GM19351 (cell line): Measurements from ENCODE around the gene SYNGR3.
"Not testable (repeated sequence)": the region's sequence is repeated elsewhere in the genome, so short reads cannot be mapped to it uniquely, and the experiment has no call there.

Experiments
- ATAC-seq: cut with Tn5 transposase; IDR thresholded peaks from one replicate; pipeline ENCODE4 v1.9.1; 2021; ENCODE audit warnings: mild to moderate bottlenecking, moderate library complexity; ENCODE audit not compliant: unreplicated experiment

Gene SYNGR3

DNA sequence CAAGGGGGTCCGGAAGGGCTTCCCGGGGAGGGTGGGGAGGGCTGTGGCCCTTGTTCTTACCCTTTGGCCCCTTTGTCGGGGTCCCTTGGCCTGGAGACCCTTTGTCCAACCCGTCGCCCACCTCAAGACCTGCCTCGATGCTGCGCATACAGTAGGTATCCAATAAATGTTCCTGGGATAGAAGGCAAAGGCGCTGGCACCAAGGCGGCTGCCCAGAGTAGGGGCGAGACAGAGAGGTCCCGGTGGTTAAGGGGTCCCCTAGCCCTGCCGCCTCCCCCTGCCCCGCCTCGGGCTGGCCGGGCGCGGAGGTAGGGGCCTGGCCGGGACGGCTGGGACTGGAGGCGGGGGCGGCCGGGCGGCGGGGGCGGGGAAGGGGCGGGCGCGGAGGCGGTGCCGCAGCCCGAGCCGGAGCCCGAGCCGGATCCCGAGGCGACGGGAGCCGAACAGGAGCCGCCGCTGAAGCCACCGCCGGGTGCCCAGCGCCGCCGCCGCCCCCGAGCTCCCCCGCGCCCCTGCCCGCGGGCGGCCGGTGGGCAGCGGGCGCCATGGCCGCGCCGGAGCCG is 36.8 kb downstream of the SYNGR3 start, which contains the start of gene NHERF2:
Gene NHERF2 (plus strand): TSS at position 442 of the 563 bp plus-strand sequence. CDS start 104 bp downstream, at position 546.
- ATAC-seq: no peak

DNA sequence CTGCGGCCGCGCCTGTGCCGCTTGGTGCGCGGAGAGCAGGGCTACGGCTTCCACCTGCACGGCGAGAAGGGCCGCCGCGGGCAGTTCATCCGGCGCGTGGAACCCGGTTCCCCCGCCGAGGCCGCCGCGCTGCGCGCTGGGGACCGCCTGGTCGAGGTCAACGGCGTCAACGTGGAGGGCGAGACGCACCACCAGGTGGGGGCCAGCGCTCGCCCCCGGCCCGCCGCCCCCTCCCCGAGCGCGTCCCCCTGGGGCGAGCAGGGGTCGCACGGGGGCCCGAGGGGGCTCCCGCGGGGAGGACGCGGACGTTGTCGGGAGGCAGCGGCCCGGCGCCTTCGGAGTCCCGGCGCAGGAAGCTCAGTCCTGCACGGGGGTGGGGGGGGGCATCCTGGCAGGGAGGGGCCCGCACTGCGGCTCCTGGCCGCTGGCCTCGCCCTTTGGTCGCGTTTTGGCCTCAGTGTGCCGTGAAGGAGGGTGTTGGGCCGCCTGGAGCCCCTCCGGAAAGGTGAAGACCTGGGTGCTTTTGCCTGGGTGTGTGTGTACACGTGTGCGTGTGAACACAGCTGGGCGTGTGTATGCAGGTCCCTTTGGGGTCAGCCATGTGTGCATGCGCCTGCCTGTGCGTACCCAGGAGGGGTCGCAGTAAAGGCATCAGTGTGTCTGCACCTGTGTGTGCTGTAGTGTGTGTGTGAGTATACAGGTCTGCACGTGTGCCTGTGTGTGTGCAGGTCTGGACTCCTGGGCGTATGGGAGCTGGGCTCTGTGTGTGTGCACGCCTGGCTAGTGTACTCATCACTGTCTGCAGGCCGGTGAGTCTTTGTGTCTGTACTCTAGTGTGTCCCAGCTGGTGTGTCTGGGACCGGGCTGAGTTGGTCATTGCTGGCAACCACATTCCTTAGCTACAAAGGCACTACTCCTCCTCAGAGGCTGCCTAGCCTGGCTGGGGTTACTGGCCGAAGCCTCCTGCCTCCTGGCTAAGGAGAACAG is 37.5 kb downstream of the SYNGR3 start:
- ATAC-seq: no peak

DNA sequence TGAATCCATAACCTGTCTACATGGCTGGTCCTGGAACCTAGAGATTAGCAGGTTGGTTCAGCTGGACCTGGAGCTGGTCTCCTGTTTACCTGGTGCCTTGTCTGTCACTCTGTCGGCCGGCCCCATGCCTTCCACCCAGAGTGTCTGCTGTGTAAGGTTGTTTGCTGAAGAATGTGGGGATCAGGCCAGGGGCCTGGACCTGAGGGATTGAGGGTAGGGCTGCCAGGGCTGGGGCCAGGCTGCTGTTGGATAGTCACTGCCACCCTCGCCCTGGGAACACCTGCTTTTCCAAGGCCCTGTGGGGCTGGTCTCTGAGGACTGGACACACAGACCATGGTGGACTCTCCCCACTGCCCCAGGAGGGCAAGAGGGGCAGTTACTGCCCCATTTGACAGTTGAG is 38.4 kb downstream of the SYNGR3 start:
- ATAC-seq: no peak

DNA sequence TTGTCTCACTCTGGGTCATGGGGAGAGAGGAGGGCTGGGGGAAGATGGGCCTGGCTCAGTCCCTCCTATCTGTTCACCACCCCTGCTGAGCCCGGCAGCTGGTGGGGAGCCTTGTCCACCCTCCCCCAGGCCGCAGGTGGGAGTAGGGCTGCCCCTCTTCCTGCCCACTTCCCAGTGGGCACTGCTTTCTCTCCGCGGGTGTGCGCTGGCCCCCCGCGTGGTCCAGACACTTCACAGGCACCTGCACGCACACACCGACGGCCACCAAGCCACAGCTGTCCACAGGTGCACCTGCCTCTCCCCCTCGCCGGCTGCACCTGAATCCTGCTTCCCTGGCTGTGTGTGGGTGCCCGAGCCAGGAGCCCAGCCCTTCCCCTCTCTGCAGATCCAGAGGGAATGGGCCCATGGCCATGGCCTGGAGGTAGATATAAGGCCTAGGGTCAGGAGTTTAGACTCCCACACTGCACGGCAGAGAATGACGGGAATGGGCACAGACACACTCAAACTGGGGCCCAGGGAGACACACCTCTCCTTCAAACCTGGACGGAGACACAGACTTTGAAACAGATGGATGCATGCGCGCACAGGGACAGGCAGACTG is 39.0 kb downstream of the SYNGR3 start:
- ATAC-seq: no peak

DNA sequence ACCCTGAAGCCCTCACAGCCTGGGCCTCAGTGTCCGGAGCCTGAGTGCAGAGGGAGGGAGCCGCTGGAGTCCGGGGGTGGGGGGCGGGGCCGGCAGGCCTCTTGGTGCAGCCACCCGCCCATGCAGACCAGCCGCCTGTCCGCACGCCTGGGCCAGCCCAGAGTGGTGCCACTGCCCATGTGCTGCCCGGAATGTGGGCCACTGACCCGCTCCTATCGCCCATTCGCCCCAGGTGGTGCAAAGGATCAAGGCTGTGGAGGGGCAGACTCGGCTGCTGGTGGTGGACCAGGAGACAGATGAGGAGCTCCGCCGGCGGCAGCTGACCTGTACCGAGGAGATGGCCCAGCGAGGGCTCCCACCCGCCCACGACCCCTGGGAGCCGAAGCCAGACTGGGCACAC is 39.6 kb downstream of the SYNGR3 start:
- no peak for ATAC-seq

DNA sequence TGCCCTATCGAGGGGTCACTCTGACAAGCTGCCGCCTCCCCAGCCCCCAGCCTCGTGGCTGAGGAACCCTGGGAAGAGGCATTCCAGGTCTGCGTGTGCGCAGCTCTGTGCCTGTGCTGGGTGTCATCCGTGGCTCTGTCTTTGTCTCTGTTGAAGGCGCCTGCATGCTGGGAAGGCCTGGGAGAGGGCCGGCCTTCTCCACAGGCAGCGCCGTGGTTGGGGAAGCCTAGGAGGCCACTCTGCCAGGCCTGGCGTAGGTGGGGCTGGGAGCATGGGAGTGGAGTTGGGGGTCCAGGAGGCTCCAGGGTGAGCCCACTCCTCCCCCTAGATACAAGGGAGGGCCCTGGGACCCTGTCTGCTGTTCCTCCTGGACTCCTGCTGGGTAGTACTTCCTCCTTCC is 40.3 kb downstream of the SYNGR3 start:
- no peak for ATAC-seq

DNA sequence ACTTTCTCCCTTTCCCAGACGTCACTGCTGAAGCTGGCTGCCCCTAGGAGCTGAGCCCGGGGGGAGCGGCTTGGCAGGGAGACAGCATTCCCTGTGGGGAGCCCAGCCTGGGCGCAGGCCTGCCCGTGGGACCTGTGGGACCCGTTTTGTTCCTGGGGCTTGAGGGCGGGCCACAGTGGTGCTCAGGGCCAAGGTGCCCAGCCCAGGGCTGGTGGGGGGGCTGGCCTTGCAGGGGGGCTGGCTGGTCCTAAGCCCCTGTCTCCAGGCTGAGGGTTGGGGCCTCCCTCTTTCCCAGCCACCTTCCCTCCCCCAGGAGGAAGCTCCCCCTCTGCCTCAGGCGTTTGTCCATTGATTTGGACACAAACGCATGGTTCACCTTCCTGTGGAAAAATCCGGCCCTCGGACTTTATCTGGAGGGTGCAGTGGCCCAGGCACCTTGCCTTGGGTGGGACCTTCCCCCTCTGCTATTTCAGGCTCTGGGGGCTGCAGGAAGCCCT is 41.4 kb downstream of the SYNGR3 start:
- ATAC-seq: no peak

DNA sequence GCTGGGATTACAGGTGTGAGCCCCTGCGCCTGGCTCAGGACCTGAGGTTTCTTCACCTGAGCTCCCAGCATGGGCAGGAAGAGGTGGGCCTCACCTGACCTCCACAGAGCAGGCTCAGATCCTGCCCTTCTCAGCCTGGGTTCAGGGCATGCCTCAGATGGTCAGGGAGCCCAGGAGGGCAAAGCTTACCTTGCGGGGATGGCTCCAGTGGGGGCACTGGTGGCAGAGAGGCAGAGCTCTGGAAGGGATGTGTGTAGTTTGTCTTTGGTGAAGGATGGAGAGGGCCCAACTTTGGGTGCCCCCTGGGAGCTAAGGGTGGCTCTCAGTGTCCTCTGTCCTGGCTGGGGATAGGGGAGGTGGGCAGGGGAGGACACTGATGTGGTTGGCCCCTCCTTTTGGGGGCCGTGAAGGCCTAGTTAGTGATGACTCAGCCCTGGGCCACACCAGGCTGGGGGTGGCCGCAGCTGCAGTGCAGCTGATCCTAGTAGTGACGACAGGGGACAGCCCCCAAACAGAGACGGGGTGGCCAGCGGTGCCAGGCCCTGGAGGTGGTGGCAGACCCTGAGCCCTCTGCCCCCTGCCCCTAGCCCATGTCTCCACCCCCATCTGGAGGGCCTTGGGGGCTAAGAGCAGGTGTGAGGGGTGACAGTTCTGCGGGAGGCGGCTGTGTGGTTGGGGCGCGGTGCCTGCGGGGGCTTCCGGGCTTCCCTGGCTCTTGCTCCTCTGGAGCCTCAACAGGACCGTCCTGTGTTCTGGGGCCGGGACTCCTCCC is 42.7 kb downstream of the SYNGR3 start:
- no peak for ATAC-seq

DNA sequence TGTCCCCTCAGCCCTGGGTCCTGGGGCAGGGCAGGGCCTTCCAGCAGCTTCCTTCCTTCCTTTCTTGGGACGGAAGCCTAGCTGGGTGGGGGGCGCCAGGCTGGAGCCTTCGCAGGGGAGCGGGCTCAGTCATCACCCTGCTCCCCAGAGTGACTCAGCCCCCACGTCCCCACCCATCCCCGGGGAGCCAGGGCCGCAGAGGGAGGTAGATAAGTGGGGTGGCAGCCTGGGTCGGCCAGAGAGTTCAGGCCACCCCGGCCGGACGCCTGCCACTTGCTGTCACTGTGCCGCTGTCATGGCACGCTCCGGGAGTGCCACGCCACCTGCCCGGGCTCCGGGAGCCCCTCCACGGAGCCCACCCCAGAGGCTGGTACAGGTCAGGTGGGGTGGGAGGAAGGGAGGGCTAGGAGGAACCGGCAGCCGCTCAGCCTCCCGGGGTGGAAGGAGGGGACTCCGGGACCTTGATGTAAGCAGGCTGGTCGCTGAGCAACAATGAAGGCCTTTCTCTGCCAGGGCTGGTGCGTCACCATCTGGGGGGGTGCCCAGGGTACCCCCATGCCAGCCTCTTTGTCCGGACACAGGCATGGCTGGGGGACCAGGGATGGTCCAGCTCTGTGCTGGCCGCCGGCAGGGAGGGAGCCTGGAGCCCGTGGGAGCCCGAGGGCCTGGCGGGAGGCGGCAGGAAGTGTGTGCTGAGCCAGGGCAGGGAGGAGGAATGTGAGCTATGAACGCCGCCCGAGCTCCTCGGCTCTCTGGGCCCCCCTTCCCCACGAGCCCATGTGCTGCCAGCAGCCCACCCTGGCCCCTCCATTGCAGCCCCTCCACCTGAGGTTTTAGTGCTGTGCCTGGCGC is 43.5 kb downstream of the SYNGR3 start:
- no peak for ATAC-seq

DNA sequence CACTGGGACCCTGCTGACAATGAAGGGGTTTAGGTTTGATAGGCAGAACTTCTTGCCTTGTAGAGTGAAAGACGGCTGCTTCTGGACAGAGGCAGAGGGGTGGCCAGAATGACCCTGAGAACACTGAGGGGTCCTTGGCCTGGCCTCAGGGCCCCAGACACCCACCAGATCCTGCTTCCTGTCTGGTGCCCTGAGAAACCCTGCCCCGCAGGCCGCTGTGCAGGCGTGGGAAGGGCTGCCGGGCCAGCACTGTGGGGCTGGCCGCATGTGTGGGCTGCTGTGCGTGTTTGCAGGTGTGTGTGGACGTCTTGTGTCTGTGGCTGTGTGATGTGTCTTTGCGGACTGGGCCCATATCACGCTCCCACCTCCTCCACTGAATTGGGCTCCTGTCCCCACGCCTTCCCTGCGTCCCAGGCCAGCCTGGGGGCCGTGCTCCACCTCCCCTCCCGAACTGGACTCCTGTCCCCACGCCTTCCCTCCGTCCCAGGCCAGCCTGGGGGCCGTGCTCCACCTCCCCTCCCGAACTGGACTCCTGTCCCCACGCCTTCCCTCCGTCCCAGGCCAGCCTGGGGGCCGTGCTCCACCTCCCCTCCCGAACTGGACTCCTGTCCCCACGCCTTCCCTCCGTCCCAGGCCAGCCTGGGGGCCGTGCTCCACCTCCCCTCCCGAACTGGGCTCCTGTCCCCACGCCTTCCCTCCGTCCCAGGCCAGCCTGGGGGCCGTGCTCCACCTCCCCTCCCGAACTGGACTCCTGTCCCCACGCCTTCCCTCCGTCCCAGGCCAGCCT is 44.3 kb downstream of the SYNGR3 start:
- not testable (repeated sequence) for ATAC-seq

DNA sequence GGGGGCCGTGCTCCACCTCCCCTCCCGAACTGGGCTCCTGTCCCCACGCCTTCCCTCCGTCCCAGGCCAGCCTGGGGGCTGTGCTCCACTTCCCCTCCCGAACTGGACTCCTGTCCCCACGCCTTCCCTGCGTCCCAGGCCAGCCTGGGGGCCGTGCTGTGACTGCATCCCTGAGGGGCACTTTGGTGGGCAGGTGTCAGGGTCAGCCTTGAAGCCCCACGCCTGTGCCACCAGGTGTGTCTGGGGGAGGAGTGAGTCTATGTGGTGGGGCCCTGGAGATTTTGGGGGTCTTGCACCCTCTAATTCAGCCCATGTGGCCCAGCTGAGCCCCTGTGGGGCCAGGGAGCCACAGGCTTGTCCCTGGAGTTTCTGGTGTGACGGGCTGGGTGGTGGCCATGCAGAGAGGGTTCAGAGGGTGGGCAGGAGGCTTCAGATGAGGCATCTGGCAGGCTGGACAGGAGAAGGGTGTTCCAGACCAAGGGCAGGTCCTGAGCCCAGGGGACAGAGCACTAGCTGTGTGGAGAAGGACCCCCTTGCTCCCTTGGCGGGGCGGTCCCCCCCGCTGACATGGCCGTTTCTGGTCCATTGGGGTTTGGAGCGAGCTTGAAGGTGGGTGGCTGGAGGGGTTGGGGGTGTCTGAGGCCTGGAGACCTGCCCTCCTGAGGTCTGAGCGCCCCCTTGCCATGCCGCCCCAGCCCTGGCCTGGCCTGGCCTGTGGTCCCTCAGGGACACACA is 45.1 kb downstream of the SYNGR3 start:
- no peak for ATAC-seq

DNA sequence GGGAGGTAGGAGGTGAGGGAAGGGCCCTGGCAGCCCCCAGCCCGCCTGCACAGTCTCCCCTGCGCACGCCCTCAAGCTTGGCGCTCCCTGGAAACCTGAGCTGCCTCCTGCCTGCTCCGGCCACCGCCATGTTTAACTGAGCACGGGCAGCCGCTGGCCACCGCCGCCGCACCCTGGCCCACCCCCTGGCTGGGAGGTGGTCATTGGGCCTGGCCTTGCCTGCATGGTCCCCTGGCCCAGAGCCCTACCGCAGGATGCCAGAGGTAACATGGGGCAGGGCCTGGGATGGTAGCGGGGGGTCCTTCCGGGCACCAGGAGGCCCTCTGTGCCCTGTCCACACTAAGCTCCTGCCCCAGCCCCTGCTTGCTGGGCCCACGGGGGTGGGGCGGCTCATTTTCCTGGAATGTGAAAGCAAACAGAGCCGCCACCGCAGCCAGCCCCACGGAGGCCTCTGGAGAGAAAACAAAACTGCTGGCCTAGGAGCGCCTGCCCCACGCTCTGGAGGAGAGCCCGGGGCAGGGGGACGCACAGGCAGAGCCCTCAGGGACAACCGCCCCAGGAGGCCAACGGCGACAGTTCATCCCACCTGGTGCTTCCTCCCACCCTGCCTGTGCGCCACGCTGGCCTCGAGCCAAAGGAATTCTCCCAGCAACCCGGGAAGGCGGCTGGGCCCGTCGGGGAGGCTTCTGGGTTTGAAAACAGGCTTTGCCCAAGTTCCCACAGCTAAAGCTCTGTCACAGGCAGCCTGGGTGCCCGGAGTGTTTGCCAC is 45.8 kb downstream of the SYNGR3 start:
- ATAC-seq: no peak

DNA sequence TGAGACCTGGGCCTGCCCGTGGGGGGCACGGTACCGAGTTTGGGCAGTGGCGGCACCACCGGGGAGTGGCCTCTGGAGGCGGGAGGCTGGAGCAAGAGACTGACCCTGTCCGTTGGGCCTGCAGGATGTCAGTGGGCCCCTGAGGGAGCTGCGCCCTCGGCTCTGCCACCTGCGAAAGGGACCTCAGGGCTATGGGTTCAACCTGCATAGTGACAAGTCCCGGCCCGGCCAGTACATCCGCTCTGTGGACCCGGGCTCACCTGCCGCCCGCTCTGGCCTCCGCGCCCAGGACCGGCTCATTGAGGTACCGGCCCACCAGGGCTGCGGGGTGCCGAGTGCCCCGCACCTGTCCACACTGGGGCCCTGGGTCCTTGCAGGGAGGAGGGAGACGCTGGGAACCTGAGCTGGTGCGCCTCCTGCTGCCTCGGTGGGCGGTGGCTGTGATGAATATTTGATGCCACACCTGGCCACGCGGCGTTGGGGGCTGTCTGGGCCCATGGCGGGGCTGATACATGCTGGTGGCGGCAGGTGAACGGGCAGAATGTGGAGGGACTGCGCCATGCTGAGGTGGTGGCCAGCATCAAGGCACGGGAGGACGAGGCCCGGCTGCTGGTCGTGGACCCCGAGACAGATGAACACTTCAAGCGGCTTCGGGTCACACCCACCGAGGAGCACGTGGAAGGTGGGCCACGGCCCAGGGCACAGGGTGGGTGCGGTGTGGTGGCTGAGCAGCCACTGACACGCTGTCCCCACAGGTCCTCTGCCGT is 46.6 kb downstream of the SYNGR3 start:
- ATAC-seq: no peak

DNA sequence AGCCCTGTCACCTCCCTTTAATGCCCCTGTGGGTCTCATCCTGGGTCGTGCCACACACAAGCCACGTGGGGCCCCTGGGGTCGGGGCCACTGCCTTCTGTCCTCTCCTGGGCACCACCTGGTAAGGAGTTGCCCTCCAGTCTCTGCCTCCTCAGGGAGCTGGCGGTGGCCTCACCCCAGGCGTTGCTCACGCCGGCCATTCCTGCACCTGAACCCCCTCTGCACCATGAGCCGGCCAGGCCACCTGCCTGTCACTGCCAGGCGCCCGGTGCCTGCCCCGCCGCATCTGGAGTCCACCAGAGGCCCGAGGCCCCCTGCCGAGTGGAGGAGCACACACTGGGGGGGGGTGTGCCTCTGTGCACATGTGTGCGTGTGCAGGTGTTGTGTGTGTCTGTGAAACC is 47.3 kb downstream of the SYNGR3 start:
- no peak for ATAC-seq

DNA sequence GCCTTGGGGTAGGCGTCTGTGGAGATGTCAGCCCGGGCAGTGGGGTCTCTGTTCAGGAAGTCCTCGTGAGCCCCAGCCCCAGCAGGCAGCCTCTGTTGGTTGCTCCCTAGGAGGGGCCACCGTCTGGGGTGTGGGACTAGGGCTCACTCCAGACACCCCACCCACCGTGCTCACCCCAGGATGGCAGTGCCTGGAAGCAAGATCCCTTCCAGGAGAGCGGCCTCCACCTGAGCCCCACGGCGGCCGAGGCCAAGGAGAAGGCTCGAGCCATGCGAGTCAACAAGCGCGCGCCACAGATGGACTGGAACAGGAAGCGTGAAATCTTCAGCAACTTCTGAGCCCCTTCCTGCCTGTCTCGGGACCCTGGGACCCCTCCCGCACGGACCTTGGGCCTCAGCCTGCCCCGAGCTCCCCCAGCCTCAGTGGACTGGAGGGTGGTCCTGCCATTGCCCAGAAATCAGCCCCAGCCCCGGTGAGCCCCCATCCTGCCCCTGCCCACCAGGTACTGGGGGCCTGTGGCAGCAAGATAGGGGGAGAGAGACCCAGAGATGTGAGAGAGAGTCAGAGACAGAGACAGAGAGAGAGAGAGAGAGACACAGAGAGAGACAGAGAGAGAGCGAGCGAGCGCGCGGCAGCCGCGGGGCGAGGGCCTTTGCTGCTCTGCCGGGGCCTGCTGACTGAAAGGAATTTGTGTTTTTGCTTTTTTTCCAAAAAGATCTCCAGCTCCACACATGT is 48.0 kb downstream of the SYNGR3 start:
- ATAC-seq: no peak
